Ovary (tissue), 9 donors: Measurements from ENCODE around the gene MZT2B. TPM values are rescaled to one million over a fixed set of nuclear protein-coding genes. Genes with fewer than 3 reads are reported as not detected.
"Not testable (repeated sequence)": the region's sequence is repeated elsewhere in the genome, so short reads cannot be mapped to it uniquely, and the experiment has no call there.

Experiments used
- DNase-seq, 5 donors: peaks; one replicate each; pipeline ENCODE4 v3.0.0-alpha.2; 2019 to 2020
- H3K27ac ChIP-seq, 2 donors: fragments of 200-600 bp; one replicate each; pipeline versions ENCODE4 v1.5.1 to v1.8.0; 2019 to 2022
- H3K27me3 ChIP-seq: fragments of 200-600 bp; one replicate; pipeline ENCODE4 v1.8.0; 2022
- H3K36me3 ChIP-seq: fragments of 200-600 bp; sonication (generic); one replicate; pipeline ENCODE4 v1.5.1; 2019
- H3K4me1 ChIP-seq: one replicate; pipeline ENCODE4 v1.8.1; 2013; ENCODE audit warnings: mild to moderate bottlenecking, moderate library complexity; ENCODE audit not compliant: insufficient read depth
- H3K4me3 ChIP-seq: fragments of 200-600 bp; sonication (generic); one replicate; pipeline ENCODE4 v1.5.1; 2017
- H3K9me3 ChIP-seq, 2 donors: fragments of 200-600 bp in 1 of 2; sonication (generic) in 1 of 2; one replicate each; pipeline versions ENCODE4 v1.5.1 to v1.8.1; 2013 to 2019; ENCODE audit warnings: mild to moderate bottlenecking in 1 of 2, moderate library complexity in 1 of 2
- WGBS, 3 donors: extraction: QIAGEN DNeasy Blood & Tissue Kit in 1 of 3; methylation state at CpG; one replicate each; pipeline versions ENCODE4 v1.1.5 to v1.1.7; 2013 to 2017; 5-methylcytosine and 5-hydroxymethylcytosine counted together
- intact Hi-C, 4 donors: fragments of 100-400 bp; cut with DNase I; formaldehyde crosslinking; loops; one replicate each; pipeline versions ENCODE4 v1.11.0 to v1.15.1; 2022 to 2023
- polyA plus RNA-seq, 2 donors: library from polyadenylated mRNA; stranded (reverse); fragments of 200-250 nt in 1 of 2; fragments of 350-450 nt in 1 of 2; fragmentation: Illumina TruSeq in 1 of 2; extraction: RNeasy Lipid Tissue Mini Kit (QIAGEN cat#74804) in 1 of 2; gene quantifications; one replicate each; pipeline ENCODE4 v1.2.3, GENCODE V29; 2013 to 2014
- total RNA-seq, 7 donors: library from RNA; depleted of rRNA in 2 of 7; stranded (reverse); fragments of >200 nt in 2 of 7; fragmentation: NEBNext Ultra II Directional in 3 of 7; extraction: Animal tissue kit (Norgen Biotek cat#: 25700) in 3 of 7; gene quantifications; one replicate each; pipeline versions ENCODE4 v1.1.0 to v1.2.4, GENCODE V29; 2016 to 2023
- donor health status: DM: no; HTN: no; CAD: no; lungs with moderate emphysema.
- donor health status: DM: no; HTN: no; CAD: no.
- donor health status: Bipolar disorder and iron deficiency.
- donor health status: DM: yes; HTN: yes; CAD: no.
- donor health status: DM: no; HTN: no; CAD: no.
- donor health status: DM: yes; HTN: yes; CAD: no.

MZT2B gene
- total and polyA plus RNA-seq, 9 donors = 5.4 to 365 (median 242) TPM

- peak in 1 of 5 donors; percentile 25 for DNase-seq
- H3K36me3 ChIP-seq, H3K4me1 ChIP-seq, H3K4me3 ChIP-seq, intact Hi-C loops, H3K9me3 ChIP-seq, H3K27me3 ChIP-seq, H3K27ac ChIP-seq: not testable (repeated sequence)
- 87 to 93% methylated on average over 5 to 7 of the region's 7 CpGs; no CpG with 5 or more reads in 1 of the 3 donors for WGBS, 3 donors
Observed at GRCh38 chr2:130140516-130140915, 41.5 kb upstream of the MZT2B start.

GRCh38 chr2:130141002-130141401, 41.1 kb upstream of the MZT2B start:
- not testable (repeated sequence) for H3K27me3 ChIP-seq

GRCh38 chr2:130141645-130142370, 40.3 kb upstream of the MZT2B start:
- 86 to 96% (median 92%) methylated on average over 11 to 18 of the region's 22 CpGs for whole genome bisulfite sequencing, 3 donors
- H3K9me3 ChIP-seq, H3K27ac ChIP-seq, intact Hi-C loops, H3K27me3 ChIP-seq, H3K4me1 ChIP-seq, H3K4me3 ChIP-seq, H3K36me3 ChIP-seq: not testable (repeated sequence)
- peak in 1 of 5 donors; percentile 19 for DNase-seq

More at GRCh38 chr2:130141002-130141401, 41.1 kb upstream of the MZT2B start:
- DNase-seq, H3K36me3 ChIP-seq, H3K27ac ChIP-seq, intact Hi-C loops, H3K4me3 ChIP-seq, H3K4me1 ChIP-seq, H3K9me3 ChIP-seq: not testable (repeated sequence)
- 90 to 94% methylated on average over 4 of the region's 6 CpGs; no CpG with 5 or more reads in 1 of the 3 donors for WGBS, 3 donors

GRCh38 chr2:130142396-130143265, 39.4 kb upstream of the MZT2B start:
- peak in 1 of 5 donors; percentile 18 for DNase-seq
- H3K4me1 ChIP-seq, H3K4me3 ChIP-seq, H3K9me3 ChIP-seq, H3K36me3 ChIP-seq, intact Hi-C loops, H3K27ac ChIP-seq, H3K27me3 ChIP-seq: not testable (repeated sequence)
- 89 to 93% (median 91%) methylated on average over 8 to 13 of the region's 13 CpGs for WGBS, 3 donors

- peak in 1 of 5 donors; percentile 39 for DNase-seq
- H3K4me3 ChIP-seq, H3K36me3 ChIP-seq, H3K4me1 ChIP-seq, H3K9me3 ChIP-seq, H3K27ac ChIP-seq, intact Hi-C loops, H3K27me3 ChIP-seq: not testable (repeated sequence)
- 29 to 41% (median 30%) methylated on average over 16 to 22 of the region's 28 CpGs for WGBS, 3 donors
Observed at GRCh38 chr2:130143266-130144039, 38.6 kb upstream of the MZT2B start.

- 3 to 12% (median 6%) methylated on average over 21 to 29 of the region's 30 CpGs for WGBS, 3 donors
- H3K36me3 ChIP-seq, H3K9me3 ChIP-seq, H3K4me1 ChIP-seq, H3K27me3 ChIP-seq, intact Hi-C loops: not testable (repeated sequence)
- peak within 1 kb of the TSS; percentile 32 for H3K4me3 ChIP-seq
- DNase-seq = peak; percentile 59 to 69 (median 66)
- H3K27ac ChIP-seq = peak within 1 kb of the TSS in 1 of 2 donors; percentile 25
Observed at GRCh38 chr2:130145006-130145414, 37.1 kb upstream of the MZT2B start, which contains the start of gene CCDC74B. TSS of gene CCDC74B (minus strand) at chr2:130145112. CDS start at chr2:130144996, 116 bp downstream.

GRCh38 chr2:130148515-130148914, 33.5 kb upstream of the MZT2B start:
- DNase-seq, H3K4me3 ChIP-seq, H3K9me3 ChIP-seq, intact Hi-C loops, H3K27me3 ChIP-seq, H3K36me3 ChIP-seq, H3K4me1 ChIP-seq, H3K27ac ChIP-seq: not testable (repeated sequence)
- 43 to 65% (median 53%) methylated on average over 6 of the region's 6 CpGs for WGBS, 3 donors
